OCI-LY1 (cell line): ENCODE results near the gene SLC25A53.

Source experiments
- H2AFZ ChIP-seq: fragments of 200-600 bp; sonication (generic), shearing (Covaris generic); 2 replicates; pipeline ENCODE4 v1.6.0; 2014; ENCODE audit warnings: antibody characterized with exemption, mild to moderate bottlenecking, low read length
- H3F3A ChIP-seq: fragments of 200-600 bp; sonication (generic), shearing (Covaris generic); 2 replicates; pipeline ENCODE4 v1.6.0; 2014; ENCODE audit warnings: mild to moderate bottlenecking, antibody characterized with exemption, low read length, moderate library complexity; ENCODE audit not compliant: insufficient read depth
- H3K27ac ChIP-seq: fragments of 200-600 bp; sonication (generic); 2 replicates; pipeline ENCODE4 v1.5.1; 2014; ENCODE audit warnings: low read length, mixed run types, mild to moderate bottlenecking, low read depth; ENCODE audit not compliant: poor library complexity, severe bottlenecking
- H3K27me3 ChIP-seq: fragments of 200-600 bp; sonication (generic); 2 replicates; pipeline ENCODE4 v1.6.0; 2014; ENCODE audit warnings: antibody characterized with exemption, mild to moderate bottlenecking, low read length, moderate library complexity; ENCODE audit not compliant: insufficient read depth
- H3K36me3 ChIP-seq: fragments of 200-600 bp; sonication (generic); 2 replicates; pipeline ENCODE4 v1.6.1; 2014; ENCODE audit warnings: mild to moderate bottlenecking, antibody characterized with exemption, low read length, moderate library complexity, mixed read lengths; ENCODE audit not compliant: insufficient read depth
- H3K4me1 ChIP-seq: fragments of 200-600 bp; sonication (generic); 2 replicates; pipeline ENCODE4 v1.5.1; 2014; ENCODE audit warnings: mild to moderate bottlenecking, low read length, moderate library complexity; ENCODE audit not compliant: insufficient read depth, severe bottlenecking
- H3K4me2 ChIP-seq: fragments of 200-600 bp; sonication (generic), shearing (Covaris generic); 2 replicates; pipeline ENCODE4 v1.6.1; 2014; ENCODE audit warnings: low read length
- H3K4me3 ChIP-seq: fragments of 200-600 bp; sonication (generic); 2 replicates; pipeline ENCODE4 v1.5.1; 2014; ENCODE audit warnings: low read length, low read depth, mild to moderate bottlenecking, mixed read lengths; ENCODE audit not compliant: poor library complexity, severe bottlenecking
- H3K79me2 ChIP-seq: fragments of 200-600 bp; shearing (Covaris generic); 2 replicates; pipeline ENCODE4 v1.6.1; 2016; ENCODE audit warnings: mixed run types, low read length, mixed read lengths; ENCODE audit not compliant: insufficient read depth
- H3K9ac ChIP-seq: fragments of 200-600 bp; sonication (generic), shearing (Covaris generic); 2 replicates; pipeline ENCODE4 v1.6.1; 2014; ENCODE audit warnings: mild to moderate bottlenecking, low read length, mixed read lengths
- H3K9me2 ChIP-seq: fragments of 200-600 bp; sonication (generic), shearing (Covaris generic); 2 replicates; pipeline ENCODE4 v1.6.1; 2014; ENCODE audit warnings: low read depth, mild to moderate bottlenecking, low read length, mixed read lengths
- H3K9me3 ChIP-seq: fragments of 200-600 bp; shearing (Covaris generic); 2 replicates; pipeline ENCODE4 v1.6.1; 2014; ENCODE audit warnings: low read length, mixed read lengths
- H4K20me1 ChIP-seq: fragments of 200-600 bp; sonication (generic), shearing (Covaris generic); 2 replicates; pipeline ENCODE4 v1.6.0; 2016; ENCODE audit warnings: mild to moderate bottlenecking, low read length; ENCODE audit not compliant: insufficient read depth
- CTCF ChIP-seq: fragments of 200-600 bp; sonication (generic), shearing (Covaris generic); IDR thresholded peaks from 2 replicates; pipeline ENCODE4 v1.5.1; 2017; ENCODE audit warnings: mild to moderate bottlenecking, antibody characterized with exemption, low read length, moderate library complexity, mixed read lengths
- EZH2 ChIP-seq: fragments of 200-600 bp; sonication (generic), shearing (Covaris generic); IDR thresholded peaks from 2 replicates; pipeline ENCODE4 v1.8.0; 2017; ENCODE audit warnings: borderline replicate concordance, mixed run types, mild to moderate bottlenecking, antibody characterized with exemption, low read length, moderate library complexity, mixed read lengths

Gene SLC25A53

GRCh38 chrX:104126856-104127255 is 30.0 kb downstream of the SLC25A53 start:
- H3K4me3 ChIP-seq = no peak overlapping the region
- TF ChIP-seq EZH2 (no peak), CTCF (no peak)
- H3K9ac ChIP-seq = no peak overlapping the region
- no peaks in the 10 kb centered on the region for H3K27me3 ChIP-seq
- H3K9me2 ChIP-seq = no peaks in the 10 kb centered on the region
- H3K79me2 ChIP-seq = no peaks in the 10 kb centered on the region
- no peaks in the 10 kb centered on the region for H3F3A ChIP-seq
- no peaks in the 10 kb centered on the region for H4K20me1 ChIP-seq
- no peak overlapping the region for H2AFZ ChIP-seq
- no peak overlapping the region for H3K4me2 ChIP-seq
- H3K27ac ChIP-seq = no peak overlapping the region
- H3K9me3 ChIP-seq = no peaks in the 10 kb centered on the region
- peaks cover 9% of the 10 kb centered on the region for H3K4me1 ChIP-seq
- H3K36me3 ChIP-seq = no peaks in the 10 kb centered on the region

GRCh38 chrX:104122829-104123228 is 34.0 kb downstream of the SLC25A53 start:
- Histone ChIP-seq H3F3A (no peaks in the 10 kb centered on the region), H3K4me2 (no peak overlapping the region; the same call in 1 of the 2 replicates), H3K27me3 (no peaks in the 10 kb centered on the region), H3K4me3 (no peak overlapping the region), H3K36me3 (no peaks in the 10 kb centered on the region), H2AFZ (no peak overlapping the region), H3K27ac (no peak overlapping the region), H3K9me2 (no peaks in the 10 kb centered on the region), H3K79me2 (no peaks in the 10 kb centered on the region), H4K20me1 (no peaks in the 10 kb centered on the region), H3K9ac (no peak overlapping the region), H3K4me1 (peaks cover 9% of the 10 kb centered on the region), H3K9me3 (no peaks in the 10 kb centered on the region)
- TF ChIP-seq CTCF = no peak
- TF ChIP-seq EZH2 = no peak

GRCh38 chrX:104118765-104119164 is 38.0 kb downstream of the SLC25A53 start:
- H3K4me1 ChIP-seq = peaks cover 9% of the 10 kb centered on the region
- no peaks in the 10 kb centered on the region for H3K36me3 ChIP-seq
- H3K4me2 ChIP-seq = no peak overlapping the region
- no peaks in the 10 kb centered on the region for H3K27me3 ChIP-seq
- no peak overlapping the region for H3K9ac ChIP-seq
- no peaks in the 10 kb centered on the region for H3K9me2 ChIP-seq
- no peaks in the 10 kb centered on the region for H3K79me2 ChIP-seq
- TF ChIP-seq CTCF = no peak
- no peak for TF ChIP-seq EZH2
- H2AFZ ChIP-seq = no peak overlapping the region
- H3F3A ChIP-seq = no peaks in the 10 kb centered on the region
- no peaks in the 10 kb centered on the region for H4K20me1 ChIP-seq
- no peak overlapping the region for H3K4me3 ChIP-seq
- H3K9me3 ChIP-seq = no peaks in the 10 kb centered on the region
- H3K27ac ChIP-seq = no peak overlapping the region
